Vagina (tissue), 2 donors: ENCODE results near the gene KCNAB3.

ENCODE experiments used
- POLR2A ChIP-seq, 2 donors: fragments of 450-650 bp; IDR thresholded peaks; one replicate each; pipeline ENCODE4 v1.6.1; 2017; ENCODE audit warnings: antibody characterized with exemption in 2 of 2, mild to moderate bottlenecking in 2 of 2, moderate library complexity in 2 of 2
- POLR2AphosphoS5 ChIP-seq, 2 donors: sonication (generic); formaldehyde crosslinking; IDR thresholded peaks; one replicate each; pipeline ENCODE4 v1.9.0; 2017; ENCODE audit warnings: antibody characterized with exemption in 2 of 2, mild to moderate bottlenecking in 2 of 2, low read depth in 1 of 2; ENCODE audit not compliant: insufficient read depth in 1 of 2
- TF ChIP-seq, protein P1 (sequence below), 3 experiments: fragments of 450-650 bp in 2 of 3; fragments of 200-600 bp in 1 of 3; sonication (generic) in 1 of 3; IDR thresholded peaks; one replicate each; pipeline ENCODE4 v1.5.1; 2017 to 2019; ENCODE audit warnings: antibody characterized with exemption in 3 of 3, mild to moderate bottlenecking in 2 of 3, moderate library complexity in 2 of 3

DNA sequence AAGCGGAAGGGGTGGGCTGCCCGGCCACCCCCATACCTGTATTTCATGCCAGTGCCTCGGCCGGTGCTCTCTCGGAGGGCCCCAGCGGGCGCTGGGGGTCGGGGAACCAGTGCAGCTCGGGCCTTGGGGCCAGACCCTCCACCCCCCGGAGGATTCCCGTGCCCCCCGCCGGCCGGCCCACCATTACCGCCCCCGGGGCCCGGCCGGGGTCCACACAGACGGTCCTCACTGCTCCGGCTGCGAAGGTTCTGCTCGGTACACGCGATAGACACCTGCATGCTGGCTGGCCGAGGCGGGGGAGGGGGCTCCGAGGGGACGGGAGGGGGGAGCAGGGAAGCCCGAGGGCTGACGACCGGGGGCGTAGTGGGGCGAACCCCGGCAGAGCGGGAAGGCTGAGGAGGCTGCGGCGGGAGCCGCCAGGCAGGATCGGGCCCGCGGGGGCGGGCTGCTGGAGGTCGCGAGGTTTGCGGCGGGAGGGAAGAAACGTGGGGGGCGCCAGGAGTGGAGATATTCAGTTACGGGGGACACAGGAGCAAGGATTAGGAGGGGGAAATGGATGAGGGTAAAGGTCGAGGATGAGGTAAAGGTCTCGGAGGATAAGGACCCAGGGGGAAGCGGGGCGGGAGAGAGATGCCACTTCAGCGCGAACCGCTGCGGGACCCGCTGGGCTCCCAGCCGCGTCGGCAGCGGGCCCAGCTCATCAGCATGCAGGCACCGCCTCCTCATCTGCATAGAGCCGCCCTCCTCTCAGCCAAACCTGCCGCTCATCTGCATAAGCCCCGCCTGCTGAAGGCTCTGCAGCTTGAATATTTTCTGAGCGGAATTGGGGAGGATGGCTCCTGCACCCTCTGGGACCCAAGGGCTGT lies at the start of gene KCNAB3:
- TF ChIP-seq, protein P1, sequence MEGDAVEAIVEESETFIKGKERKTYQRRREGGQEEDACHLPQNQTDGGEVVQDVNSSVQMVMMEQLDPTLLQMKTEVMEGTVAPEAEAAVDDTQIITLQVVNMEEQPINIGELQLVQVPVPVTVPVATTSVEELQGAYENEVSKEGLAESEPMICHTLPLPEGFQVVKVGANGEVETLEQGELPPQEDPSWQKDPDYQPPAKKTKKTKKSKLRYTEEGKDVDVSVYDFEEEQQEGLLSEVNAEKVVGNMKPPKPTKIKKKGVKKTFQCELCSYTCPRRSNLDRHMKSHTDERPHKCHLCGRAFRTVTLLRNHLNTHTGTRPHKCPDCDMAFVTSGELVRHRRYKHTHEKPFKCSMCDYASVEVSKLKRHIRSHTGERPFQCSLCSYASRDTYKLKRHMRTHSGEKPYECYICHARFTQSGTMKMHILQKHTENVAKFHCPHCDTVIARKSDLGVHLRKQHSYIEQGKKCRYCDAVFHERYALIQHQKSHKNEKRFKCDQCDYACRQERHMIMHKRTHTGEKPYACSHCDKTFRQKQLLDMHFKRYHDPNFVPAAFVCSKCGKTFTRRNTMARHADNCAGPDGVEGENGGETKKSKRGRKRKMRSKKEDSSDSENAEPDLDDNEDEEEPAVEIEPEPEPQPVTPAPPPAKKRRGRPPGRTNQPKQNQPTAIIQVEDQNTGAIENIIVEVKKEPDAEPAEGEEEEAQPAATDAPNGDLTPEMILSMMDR (IDR thresholded peaks at IDR 0.05), result no peak
- TF ChIP-seq POLR2A (IDR thresholded peaks at IDR 0.05), result no peak
- no peak for TF ChIP-seq POLR2AphosphoS5 (IDR thresholded peaks at IDR 0.05; ENCODE audit: insufficient read depth in 1 of 2, low read depth in 1 of 2)
